IMR-90 (cell line): ENCODE measurements around the gene ZBED4. TPM values are rescaled to one million over a fixed set of nuclear protein-coding genes. Genes with fewer than 3 reads are reported as not detected.
"Not testable (repeated sequence)": the region's sequence is repeated elsewhere in the genome, so short reads cannot be mapped to it uniquely, and the experiment has no call there.

Experiments
- ATAC-seq: fragments of 200-7000 bp; cut with Tn5 transposase; 2 replicates; pipeline ENCODE4 v1.9.1; 2020; ENCODE audit warnings: low read depth, mild to moderate bottlenecking, moderate library complexity
- BruUV-seq: library from RNA; stranded (reverse); fragments of 400-500 nt; replicated peaks from 2 replicates; lab custom pipeline; 2021; lab: Mats Ljungman, UMichigan
- CTCF ChIA-PET: fragments of 300-600 bp; formaldehyde crosslinking; extraction: SDS; loops from one replicate; lab custom pipeline; 2021; ENCODE audit warnings: antibody characterized with exemption; lab: Yijun Ruan, JAX
- POLR2A ChIA-PET: fragments of 300-600 bp; sonication (Branson Sonifier 250); formaldehyde crosslinking; loops from one replicate; lab custom pipeline; 2022; ENCODE audit warnings: antibody characterized with exemption; ENCODE audit not compliant: unreplicated experiment; lab: Charles Lee
- DNase-seq: peaks from one replicate; pipeline ENCODE4 v3.0.0; 2013
- H2AFZ ChIP-seq: replicated peaks from 2 replicates; pipeline ENCODE3; 2013; ENCODE audit warnings: low read length, mild to moderate bottlenecking; ENCODE audit not compliant: poor library complexity
- H2AK5ac ChIP-seq: 2 replicates; pipeline ENCODE4 v1.6.1; 2013; ENCODE audit warnings: low read depth, low read length, inconsistent platforms
- H2AK9ac ChIP-seq: replicated peaks from 2 replicates; pipeline ENCODE3; 2013; ENCODE audit warnings: mild to moderate bottlenecking, low read depth, low read length, moderate library complexity; ENCODE audit not compliant: poor library complexity
- H2BK120ac ChIP-seq: 2 replicates; pipeline ENCODE4 v1.6.1; 2013; ENCODE audit warnings: low read depth, low read length, inconsistent platforms
- H2BK15ac ChIP-seq: 3 replicates; pipeline ENCODE4 v1.6.1; 2013; ENCODE audit warnings: low read depth, low read length, inconsistent platforms
- H2BK20ac ChIP-seq: 2 replicates; pipeline ENCODE4 v1.6.1; 2013; ENCODE audit warnings: low read depth, mild to moderate bottlenecking, inconsistent platforms, low read length, moderate library complexity
- H2BK5ac ChIP-seq: 2 replicates; pipeline ENCODE4 v1.6.1; 2013; ENCODE audit warnings: mild to moderate bottlenecking, low read depth, low read length, inconsistent platforms; ENCODE audit not compliant: poor library complexity, severe bottlenecking
- H3K14ac ChIP-seq: replicated peaks from 2 replicates; pipeline ENCODE4 v1.6.1; 2013; ENCODE audit warnings: low read depth, low read length, inconsistent platforms
- H3K18ac ChIP-seq: 2 replicates; pipeline ENCODE4 v1.6.1; 2013; ENCODE audit warnings: low read depth, low read length, control low read depth
- H3K23ac ChIP-seq: 2 replicates; pipeline ENCODE4 v1.6.1; 2013; ENCODE audit warnings: low read depth, low read length, inconsistent platforms
- H3K27ac ChIP-seq: 2 replicates; pipeline ENCODE4 v1.5.1; 2013; ENCODE audit warnings: mild to moderate bottlenecking, control low read depth, low read length; ENCODE audit not compliant: insufficient read depth
- H3K27me3 ChIP-seq: 2 replicates; pipeline ENCODE4 v1.6.1; 2013; ENCODE audit warnings: low read length; ENCODE audit not compliant: control insufficient read depth, insufficient read depth
- H3K36me3 ChIP-seq: 2 replicates; pipeline ENCODE4 v1.6.1; 2013; ENCODE audit warnings: low read length, mixed read lengths; ENCODE audit not compliant: control insufficient read depth, insufficient read depth
- H3K4ac ChIP-seq: 2 replicates; pipeline ENCODE4 v1.6.1; 2013; ENCODE audit warnings: low read depth, low read length, inconsistent platforms
- H3K4me1 ChIP-seq: 2 replicates; pipeline ENCODE4 v1.6.1; 2013; ENCODE audit warnings: low read length, mixed read lengths; ENCODE audit not compliant: control insufficient read depth, insufficient read depth
- H3K4me2 ChIP-seq: 2 replicates; pipeline ENCODE4 v1.6.1; 2013; ENCODE audit warnings: low read depth, mild to moderate bottlenecking, control low read depth, low read length, moderate library complexity
- H3K4me3 ChIP-seq: 2 replicates; pipeline ENCODE4 v1.5.1; 2013; ENCODE audit warnings: low read depth, mild to moderate bottlenecking, control low read depth, low read length, moderate library complexity; ENCODE audit not compliant: insufficient read depth
- H3K56ac ChIP-seq: 2 replicates; pipeline ENCODE4 v1.6.1; 2013; ENCODE audit warnings: low read length, inconsistent platforms; ENCODE audit not compliant: insufficient read depth; ENCODE audit errors: extremely low read depth
- H3K79me1 ChIP-seq, 2 experiments: 2 replicates each; pipeline ENCODE4 v1.6.1; 2013; ENCODE audit warnings: low read length in 2 of 2, inconsistent platforms in 1 of 2, low read depth in 1 of 2
- H3K9ac ChIP-seq: 2 replicates; pipeline ENCODE4 v1.6.1; 2013; ENCODE audit warnings: low read depth, low read length, control low read depth
- H3K9me1 ChIP-seq: 2 replicates; pipeline ENCODE4 v1.6.1; 2013; ENCODE audit warnings: low read length, inconsistent platforms; ENCODE audit not compliant: insufficient read depth
- H3K9me3 ChIP-seq: 2 replicates; pipeline ENCODE4 v1.6.1; 2013; ENCODE audit warnings: low read length; ENCODE audit not compliant: control insufficient read depth, insufficient read depth
- H4K20me1 ChIP-seq: 2 replicates; pipeline ENCODE4 v1.6.1; 2013; ENCODE audit warnings: low read length, inconsistent platforms; ENCODE audit not compliant: insufficient read depth
- H4K5ac ChIP-seq: 2 replicates; pipeline ENCODE4 v1.6.1; 2013; ENCODE audit warnings: mild to moderate bottlenecking, low read depth, low read length, control low read depth
- H4K8ac ChIP-seq, 2 experiments: 2 replicates each; pipeline ENCODE4 v1.6.1; 2013; ENCODE audit warnings: low read depth in 2 of 2, low read length in 2 of 2, control low read depth in 1 of 2, inconsistent platforms in 1 of 2
- H4K91ac ChIP-seq: 2 replicates; pipeline ENCODE4 v1.6.1; 2013; ENCODE audit warnings: low read depth, low read length, inconsistent platforms; ENCODE audit not compliant: insufficient read depth
- CTCF ChIP-seq: conservative IDR thresholded peaks from 2 replicates; pipeline ENCODE4 v1.5.1; 2012; ENCODE audit warnings: mild to moderate bottlenecking, low read depth, low read length, improper control_type of control experiment
- RAD21 ChIP-seq: IDR thresholded peaks from 2 replicates; pipeline ENCODE4 v1.6.1; 2012; ENCODE audit warnings: low read length, improper control_type of control experiment
- USF2 ChIP-seq: fragments of 150-350 bp; IDR thresholded peaks from 2 replicates; pipeline ENCODE4 v1.6.1; 2017; ENCODE audit warnings: mild to moderate bottlenecking, antibody characterized with exemption, low read length, low read depth
- WGBS, 2 experiments: methylation state at CpG; one replicate each; pipeline versions ENCODE4 v1.1.5 to v1.1.7; 2013; ENCODE audit warnings: missing lambda C conversion rate in 2 of 2; ENCODE audit not compliant: insufficient read length in 1 of 2; ENCODE audit errors: extremely low coverage in 2 of 2; 5-methylcytosine and 5-hydroxymethylcytosine counted together
- dilution Hi-C: fragments of 300-500 bp; cut with HindIII; formaldehyde crosslinking; loops from one replicate; pipeline ENCODE4 v1.14.3; 2018; ENCODE audit warnings: low sequenced_read_pairs; ENCODE audit not compliant: unreplicated experiment
- in situ Hi-C: fragments of 300-500 bp; cut with MboI; formaldehyde crosslinking; loops from 3 replicates; pipeline ENCODE4 v1.14.3; 2019; ENCODE audit warnings: low sequenced_read_pairs, inconsistent platforms, mixed read lengths
- intact Hi-C: fragments of 100-400 bp; cut with micrococcal nuclease; formaldehyde crosslinking; loops from 2 replicates; pipeline ENCODE4 v1.10.0; 2022
- polyA plus RNA-seq, 3 experiments: library from polyadenylated mRNA; depleted of rRNA; stranded (reverse); fragments of >200 nt; gene quantifications; 2 replicates each; pipeline ENCODE4 v1.2.3, GENCODE V29; 2012; ENCODE audit warnings: low replicate concordance in 1 of 3
- total RNA-seq: library from RNA; depleted of rRNA; stranded (reverse); fragments of >200 nt; gene quantifications from 2 replicates; pipeline ENCODE4 v1.2.3, GENCODE V29; 2012

Gene ZBED4
- total and polyA plus RNA-seq, 2 of the 4 experiments (the other 2 are of a cell fraction) = 9.3 to 10.5 TPM

GRCh38 chr22:49850959-49851802, 2.5 kb upstream of the ZBED4 start:
- no TSS peak for BruUV-seq
- 63% methylated on average over 4 of the region's 10 CpGs; no CpG with 5 or more reads in 1 of the 2 experiments for WGBS, 2 experiments
- Histone ChIP-seq H4K20me1 (peaks cover 20% of the 10 kb centered on the region), H3K4me2 (no peak overlapping the region), H4K8ac (no peak overlapping the region), H3K23ac (no peak overlapping the region), H3K79me1 (peaks cover 8 to 18% of the 10 kb centered on the region in 2 experiments; a peak in 3 of 4 replicates), H2AK5ac (no peak overlapping the region), H3K27ac (no peak overlapping the region), H3K4me1 (peaks cover 6% of the 10 kb centered on the region), H3K27me3 (peaks cover 44% of the 10 kb centered on the region), H2BK20ac (no peak overlapping the region), H2BK5ac (no peak overlapping the region), H4K91ac (no peak overlapping the region), H3K9me3 (no peaks in the 10 kb centered on the region), H2AFZ (no peak overlapping the region), H3K9me1 (no peaks in the 10 kb centered on the region), H3K14ac (no peak overlapping the region), H2BK120ac (no peak overlapping the region), H3K4me3 (no peak overlapping the region), H3K4ac (no peak overlapping the region), H3K56ac (no peak overlapping the region), H3K18ac (no peak overlapping the region), H2BK15ac (no peak overlapping the region), H3K9ac (no peak overlapping the region), H4K5ac (no peak overlapping the region), H2AK9ac (no peak overlapping the region), H3K36me3 (no peaks in the 10 kb centered on the region; the same call in 1 of the 2 replicates)
- dilution Hi-C loops = no loop called here
- ChIA-PET POLR2A (no interaction called here), CTCF (no interaction called here)
- DNase-seq (no peak), ATAC-seq (no peak)
- TF ChIP-seq CTCF = no peak
- TF ChIP-seq RAD21 = no peak
- no peak for TF ChIP-seq USF2
- intact Hi-C loops = no loop called here
- in situ Hi-C loops = no loop called here

- Histone ChIP-seq H3K79me1 (peaks cover 8 to 29% of the 10 kb centered on the region in 2 experiments; a peak in 3 of 4 replicates), H2AFZ (peak overlapping the region; percentile 99), H3K27me3 (peaks cover 34% of the 10 kb centered on the region), H2AK9ac (peak overlapping the region; percentile 96), H4K8ac (peak overlapping the region; percentile 91 to 96; a peak in 2 of 4 replicates), H3K9ac (peak overlapping the region; percentile 73; the same call in 1 of the 2 replicates), H4K20me1 (peaks cover 32% of the 10 kb centered on the region), H3K27ac (peak overlapping the region; percentile 83; the same call in 1 of the 2 replicates), H3K4ac (peak overlapping the region; percentile 79; the same call in 1 of the 2 replicates), H3K4me3 (peak overlapping the region; percentile 75), H3K4me2 (peak overlapping the region; percentile 94)
- H3K18ac ChIP-seq, H4K5ac ChIP-seq, H2BK15ac ChIP-seq, DNase-seq, CTCF ChIA-PET, H4K91ac ChIP-seq, H3K9me3 ChIP-seq, H2BK120ac ChIP-seq, H3K14ac ChIP-seq, intact Hi-C loops, H2BK5ac ChIP-seq, H2BK20ac ChIP-seq, H2AK5ac ChIP-seq, H3K56ac ChIP-seq, H3K9me1 ChIP-seq, dilution Hi-C loops, H3K36me3 ChIP-seq, BruUV-seq, in situ Hi-C loops, H3K23ac ChIP-seq, ATAC-seq, H3K4me1 ChIP-seq, POLR2A ChIA-PET: not testable (repeated sequence)
- 0% methylated on average over 1 of the region's 13 CpGs; no CpG with 5 or more reads in 1 of the 2 experiments for WGBS, 2 experiments
Observed at GRCh38 chr22:49852568-49852897, 1.1 kb upstream of the ZBED4 start.
